Skeletal muscle tissue (tissue), 4 donors: Measurements from ENCODE around the gene PYY. TPM values are rescaled to one million over a fixed set of nuclear protein-coding genes. Genes with fewer than 3 reads are reported as not detected.
A peak's percentile ranks its signal among the peaks of the same experiment; 100 is the strongest.
"Not testable (repeated sequence)": the region's sequence is repeated elsewhere in the genome, so short reads cannot be mapped to it uniquely, and the experiment has no call there.

Source experiments
- H3K27ac ChIP-seq: one replicate; pipeline ENCODE4 v1.7.0; 2013; ENCODE audit warnings: mild to moderate bottlenecking, low read depth, low read length, inconsistent platforms
- H3K27me3 ChIP-seq, 3 donors: one replicate each; pipeline ENCODE4 v1.7.0; 2013; ENCODE audit warnings: low read length in 3 of 3; ENCODE audit not compliant: control insufficient read depth in 3 of 3, insufficient read depth in 3 of 3
- H3K36me3 ChIP-seq, 3 donors: one replicate each; pipeline ENCODE4 v1.7.0; 2013; ENCODE audit warnings: low read length in 3 of 3; ENCODE audit not compliant: control insufficient read depth in 3 of 3, insufficient read depth in 3 of 3
- H3K4me1 ChIP-seq, 3 donors: one replicate each; pipeline ENCODE4 v1.7.0; 2013; ENCODE audit warnings: low read length in 3 of 3, mild to moderate bottlenecking in 3 of 3; ENCODE audit not compliant: control insufficient read depth in 3 of 3, insufficient read depth in 3 of 3
- H3K4me3 ChIP-seq, 3 donors: one replicate each; pipeline ENCODE4 v1.7.0; 2013; ENCODE audit warnings: low read length in 3 of 3
- H3K9ac ChIP-seq, 3 donors: one replicate each; pipeline ENCODE4 v1.7.0; 2013; ENCODE audit warnings: low read length in 3 of 3, mild to moderate bottlenecking in 3 of 3, moderate library complexity in 2 of 3, low read depth in 1 of 3
- H3K9me3 ChIP-seq, 3 donors: one replicate each; pipeline ENCODE4 v1.7.0; 2013; ENCODE audit warnings: low read length in 3 of 3; ENCODE audit not compliant: control insufficient read depth in 3 of 3
- total RNA-seq: library from RNA; depleted of rRNA; stranded (reverse); fragments of >200 nt; gene quantifications from one replicate; pipeline ENCODE4 v1.2.3, GENCODE V29; 2014
- donor health status: Osteomylitis.

PYY gene
- total RNA-seq, 1 donor from 2014 or later: not detected

GRCh38 chr17:43936434-43936833 lies 17.3 kb downstream of the PYY start:
- Histone ChIP-seq H3K27me3 (peaks cover 13 to 34% (median 27%) of the 10 kb centered on the region in 3 donors), H3K9me3 (no peaks in the 10 kb centered on the region), H3K4me1 (peaks cover 3 to 4% (median 4%) of the 10 kb centered on the region in 3 donors), H3K4me3 (no peak overlapping the region), H3K9ac (no peak overlapping the region), H3K36me3 (no peaks in the 10 kb centered on the region), H3K27ac (no peak overlapping the region)

GRCh38 chr17:43935926-43936261 lies 17.8 kb downstream of the PYY start:
- H3K9me3 ChIP-seq: no peaks in the 10 kb centered on the region
- H3K9ac ChIP-seq: no peak overlapping the region
- H3K27me3 ChIP-seq: peaks cover 13 to 34% (median 27%) of the 10 kb centered on the region in 3 donors
- H3K27ac ChIP-seq: no peak overlapping the region
- H3K4me1 ChIP-seq: peaks cover 3 to 4% (median 4%) of the 10 kb centered on the region in 3 donors
- no peaks in the 10 kb centered on the region for H3K36me3 ChIP-seq
- H3K4me3 ChIP-seq: no peak overlapping the region

GRCh38 chr17:43935204-43935925 lies 18.4 kb downstream of the PYY start:
- H3K9ac ChIP-seq: no peak overlapping the region
- no peaks in the 10 kb centered on the region for H3K9me3 ChIP-seq
- no peaks in the 10 kb centered on the region for H3K36me3 ChIP-seq
- no peak overlapping the region for H3K27ac ChIP-seq
- H3K4me1 ChIP-seq: peaks cover 3 to 4% (median 4%) of the 10 kb centered on the region in 3 donors
- H3K4me3 ChIP-seq: no peak overlapping the region
- H3K27me3 ChIP-seq: peaks cover 13 to 32% (median 27%) of the 10 kb centered on the region in 3 donors

- H3K4me3 ChIP-seq: no peak overlapping the region
- H3K27ac ChIP-seq: no peak overlapping the region
Observed at GRCh38 chr17:43932923-43933322, 20.8 kb downstream of the PYY start.

GRCh38 chr17:43932357-43932756 lies 21.4 kb downstream of the PYY start:
- H3K36me3 ChIP-seq: no peaks in the 10 kb centered on the region
- H3K4me3 ChIP-seq: no peak overlapping the region
- peaks cover 0 to 21% (median 10%) of the 10 kb centered on the region in 3 donors for H3K27me3 ChIP-seq
- H3K9ac ChIP-seq: no peak overlapping the region
- H3K27ac ChIP-seq: no peak overlapping the region
- peaks cover 0 to 7% (median 5%) of the 10 kb centered on the region in 3 donors for H3K4me1 ChIP-seq
- H3K9me3 ChIP-seq: no peaks in the 10 kb centered on the region

More at GRCh38 chr17:43932923-43933322, 20.8 kb downstream of the PYY start:
- Histone ChIP-seq H3K36me3 (no peaks in the 10 kb centered on the region), H3K27me3 (peaks cover 2 to 25% (median 12%) of the 10 kb centered on the region in 3 donors), H3K9me3 (no peaks in the 10 kb centered on the region), H3K4me1 (peaks cover 2 to 6% (median 3%) of the 10 kb centered on the region in 3 donors), H3K9ac (no peak overlapping the region)

GRCh38 chr17:43931062-43931571 lies 22.6 kb downstream of the PYY start:
- Histone ChIP-seq H3K27me3 (peaks cover 9 to 19% (median 17%) of the 10 kb centered on the region in 3 donors), H3K36me3 (no peaks in the 10 kb centered on the region), H3K27ac (no peak overlapping the region), H3K9ac (no peak overlapping the region), H3K4me3 (no peak overlapping the region), H3K4me1 (peaks cover 4 to 13% (median 12%) of the 10 kb centered on the region in 3 donors), H3K9me3 (no peaks in the 10 kb centered on the region)

GRCh38 chr17:43928609-43929008 lies 25.1 kb downstream of the PYY start:
- H3K4me1 ChIP-seq: peaks cover 4 to 13% (median 12%) of the 10 kb centered on the region in 3 donors
- H3K4me3 ChIP-seq: no peak overlapping the region
- H3K27me3 ChIP-seq: peaks cover 15 to 20% (median 20%) of the 10 kb centered on the region in 3 donors
- H3K9ac ChIP-seq: no peak overlapping the region
- no peaks in the 10 kb centered on the region for H3K9me3 ChIP-seq
- H3K36me3 ChIP-seq: no peaks in the 10 kb centered on the region
- H3K27ac ChIP-seq: no peak overlapping the region

GRCh38 chr17:43927929-43928328 lies 25.8 kb downstream of the PYY start:
- peaks cover 15 to 18% (median 15%) of the 10 kb centered on the region in 3 donors for H3K27me3 ChIP-seq
- not testable (repeated sequence) for H3K27ac ChIP-seq, H3K36me3 ChIP-seq, H3K9me3 ChIP-seq
- H3K4me1 ChIP-seq: peaks cover 4 to 13% (median 12%) of the 10 kb centered on the region in 3 donors
- H3K4me3 ChIP-seq: peak overlapping the region; percentile 22 to 54 (median 53)
- peak overlapping the region in 2 of 3 donors; percentile 6 to 40 for H3K9ac ChIP-seq

GRCh38 chr17:43927060-43927864 lies 26.5 kb downstream of the PYY start:
- H3K27ac ChIP-seq: peak overlapping the region; percentile 30
- peak overlapping the region; percentile 53 to 65 (median 62) for H3K4me3 ChIP-seq
- peaks cover 14 to 18% (median 15%) of the 10 kb centered on the region in 3 donors for H3K27me3 ChIP-seq
- H3K4me1 ChIP-seq: peaks cover 4 to 13% (median 12%) of the 10 kb centered on the region in 3 donors
- H3K9me3 ChIP-seq: no peaks in the 10 kb centered on the region
- H3K36me3 ChIP-seq: no peaks in the 10 kb centered on the region
- peak overlapping the region; percentile 54 to 64 (median 57) for H3K9ac ChIP-seq
